GM12878 (cell line): Measurements from ENCODE around the gene LRIG3. TPM values are rescaled to one million over a fixed set of nuclear protein-coding genes. Genes with fewer than 3 reads are reported as not detected.

Experiments
- ATAC-seq: fragments of 200-7000 bp; cut with Tn5 transposase; 3 replicates; pipeline ENCODE4 v1.9.1; 2020; ENCODE audit warnings: mild to moderate bottlenecking, moderate library complexity
- BruUV-seq: library from RNA; stranded (reverse); fragments of 400-500 nt; replicated peaks from 2 replicates; lab custom pipeline; 2021; lab: Mats Ljungman, UMichigan
- CTCF ChIA-PET: fragments of 300-600 bp; sonication (Branson Sonifier 250); formaldehyde crosslinking; extraction: SDS; loops from one replicate; lab custom pipeline; 2021; ENCODE audit warnings: inconsistent platforms; lab: Yijun Ruan, JAX
- POLR2A ChIA-PET: fragments of 350-600 bp; formaldehyde crosslinking; extraction: SDS; loops from one replicate; lab custom pipeline; 2021; ENCODE audit warnings: inconsistent platforms; lab: Charles Lee
- RAD21 ChIA-PET: fragments of 300-600 bp; sonication (Branson Sonifier 250); formaldehyde crosslinking; loops from one replicate; lab custom pipeline; 2023; ENCODE audit warnings: antibody characterized with exemption; ENCODE audit not compliant: unreplicated experiment; lab: Charles Lee
- SMC1A ChIA-PET: fragments of 300-600 bp; sonication (Branson Sonifier 250); formaldehyde crosslinking; loops from one replicate; lab custom pipeline; 2023; ENCODE audit not compliant: unreplicated experiment, uncharacterized antibody; lab: Charles Lee
- DNase-seq: peaks from one replicate; pipeline ENCODE4 v3.0.0-alpha.2; 2011; ENCODE audit warnings: low read depth, low spot score
- FAIRE-seq: peaks from 3 replicates; lab custom pipeline; 2011; peaks lifted over from hg19 to GRCh38; lab: Jason Lieb, UNC
- H2AFZ ChIP-seq: 2 replicates; pipeline ENCODE4 v1.6.0; 2011; ENCODE audit warnings: low read depth, low read length, control low read depth; ENCODE audit not compliant: control insufficient read depth
- H3K27ac ChIP-seq: 2 replicates; pipeline ENCODE4 v1.5.1; 2011; ENCODE audit warnings: control low read depth; ENCODE audit not compliant: control insufficient read depth, insufficient read depth
- H3K27me3 ChIP-seq, 2 experiments: replicated peaks in 1 of 2; 2 replicates each; pipeline versions ENCODE4 v1.6.0 to v1.6.1; 2011; ENCODE audit warnings: low read length in 1 of 2; ENCODE audit not compliant: control insufficient read depth in 2 of 2, insufficient read depth in 2 of 2
- H3K36me3 ChIP-seq, 2 experiments: 2 replicates each; pipeline ENCODE4 v1.5.1; 2011; ENCODE audit warnings: low read length in 1 of 2; ENCODE audit not compliant: control insufficient read depth in 2 of 2, insufficient read depth in 2 of 2
- H3K4me1 ChIP-seq: 2 replicates; pipeline ENCODE4 v1.6.1; 2011; ENCODE audit warnings: mild to moderate bottlenecking, low read length, moderate library complexity, mixed read lengths; ENCODE audit not compliant: control insufficient read depth, insufficient read depth
- H3K4me2 ChIP-seq: 2 replicates; pipeline ENCODE4 v1.6.0; 2011; ENCODE audit warnings: control low read depth; ENCODE audit not compliant: control insufficient read depth, insufficient read depth
- H3K4me3 ChIP-seq: fragments of 200-600 bp; sonication (generic); 2 replicates; pipeline ENCODE4 v1.5.1; 2016
- H3K79me2 ChIP-seq: 2 replicates; pipeline ENCODE4 v1.6.0; 2011; ENCODE audit warnings: low read length; ENCODE audit not compliant: control insufficient read depth, insufficient read depth
- H3K9ac ChIP-seq: 2 replicates; pipeline ENCODE4 v1.8.0; 2011; ENCODE audit warnings: low read length, control low read depth, mixed read lengths; ENCODE audit not compliant: control insufficient read depth, insufficient read depth
- H3K9me3 ChIP-seq: replicated peaks from 3 replicates; pipeline ENCODE4 v1.5.1; 2011; ENCODE audit warnings: mild to moderate bottlenecking, low read length; ENCODE audit not compliant: control insufficient read depth, insufficient read depth
- H4K20me1 ChIP-seq: 2 replicates; pipeline ENCODE4 v1.6.0; 2011; ENCODE audit not compliant: control insufficient read depth, insufficient read depth
- CBX3 ChIP-seq: fragments of 200-600 bp; sonication (generic); IDR thresholded peaks from 2 replicates; pipeline ENCODE4 v1.6.1; 2016; ENCODE audit warnings: low read depth, borderline replicate concordance
- EED ChIP-seq: sonication (generic); IDR thresholded peaks from 2 replicates; pipeline ENCODE4 v1.6.1; 2016; ENCODE audit warnings: antibody characterized with exemption, low read depth
- ELK1 ChIP-seq: IDR thresholded peaks from 2 replicates; pipeline ENCODE4 v1.6.1; 2012; ENCODE audit warnings: low read depth, low read length, improper control_type of control experiment
- JUND ChIP-seq: IDR thresholded peaks from 2 replicates; pipeline ENCODE4 v1.6.1; 2012; ENCODE audit warnings: low read depth, mild to moderate bottlenecking, low read length, improper control_type of control experiment, moderate library complexity
- NFYA ChIP-seq: IDR thresholded peaks from 2 replicates; pipeline ENCODE4 v1.6.1; 2011; ENCODE audit warnings: low read depth, mild to moderate bottlenecking, low read length, improper control_type of control experiment, borderline replicate concordance
- POU2F2 ChIP-seq: IDR thresholded peaks from 3 replicates; pipeline ENCODE4 v1.6.1; 2011; ENCODE audit warnings: low read depth, mild to moderate bottlenecking, low read length, borderline replicate concordance
- SIN3A ChIP-seq: IDR thresholded peaks from 2 replicates; pipeline ENCODE4 v1.6.1; 2012; ENCODE audit warnings: low read depth, low read length, improper control_type of control experiment
- SKIL ChIP-seq: fragments of 450-650 bp; IDR thresholded peaks from 2 replicates; pipeline ENCODE4 v1.6.1; 2017; ENCODE audit warnings: mild to moderate bottlenecking, low read depth, inconsistent platforms; ENCODE audit not compliant: poor library complexity, severe bottlenecking
- SMARCA5 ChIP-seq: fragments of 450-650 bp; IDR thresholded peaks from 2 replicates; pipeline ENCODE4 v1.6.1; 2017; ENCODE audit warnings: mild to moderate bottlenecking
- SMC3 ChIP-seq: IDR thresholded peaks from 2 replicates; pipeline ENCODE4 v1.6.1; 2011; ENCODE audit warnings: low read length, improper control_type of control experiment, borderline replicate concordance
- STAT3 ChIP-seq: IDR thresholded peaks from 2 replicates; pipeline ENCODE4 v1.6.1; 2011; ENCODE audit warnings: low read depth, low read length, improper control_type of control experiment
- USF2 ChIP-seq: IDR thresholded peaks from 2 replicates; pipeline ENCODE4 v1.6.1; 2011; ENCODE audit warnings: low read depth, low read length, improper control_type of control experiment, borderline replicate concordance
- YY1 ChIP-seq: IDR thresholded peaks from 2 replicates; pipeline ENCODE4 v1.6.1; 2011; ENCODE audit warnings: low read depth, mild to moderate bottlenecking, low read length
- WGBS: methylation state at CpG from one replicate; pipeline ENCODE4 v1.1.6; 2016; ENCODE audit warnings: low lambda C conversion rate; ENCODE audit not compliant: insufficient replicate concordance, insufficient coverage; ENCODE audit errors: missing lambda C conversion rate; 5-methylcytosine and 5-hydroxymethylcytosine counted together
- in situ Hi-C: fragments of 300-500 bp; cut with MboI; formaldehyde crosslinking; loops from 9 replicates; pipeline ENCODE4 v1.14.3; 2018; ENCODE audit warnings: mixed read lengths
- intact Hi-C: fragments of 100-400 bp; cut with micrococcal nuclease; formaldehyde crosslinking; loops from one replicate; pipeline ENCODE4 v1.14.2; 2022; ENCODE audit not compliant: unreplicated experiment
- polyA plus RNA-seq, 11 experiments: library from polyadenylated mRNA; depleted of rRNA in 4 of 11; unstranded in 6 of 11; stranded (reverse) in 5 of 11; fragments of >200 nt; fragmentation: Nextera tagmentation in 4 of 11; fragmentation: Illumina TruSeq in 1 of 11; extraction: Ambion mirVana in 4 of 11; extraction: Trizol in 1 of 11; gene quantifications; 1 replicate in 1 of 11; 2 replicates in 10 of 11; pipeline versions ENCODE4 v1.2.1 to v1.2.3, GENCODE V29; 2011 to 2016; ENCODE audit warnings: inconsistent platforms in 2 of 11, missing spikeins in 2 of 11, low read depth in 1 of 11
- total RNA-seq, 4 experiments: library from RNA; depleted of rRNA in 3 of 4; stranded (reverse); fragments of >200 nt in 3 of 4; fragmentation: Illumina TruSeq in 1 of 4; extraction: Trizol in 1 of 4; gene quantifications; 2 replicates each; pipeline versions ENCODE4 v1.2.1 to v1.2.3, GENCODE V29; 2013 to 2021

The LRIG3 gene
- total and polyA plus RNA-seq, 10 of the 15 experiments (the other 5 are each of a cell fraction or from before 2014, with no cell fraction given) = 0.95 to 8.5 (median 5.0) TPM

- TF ChIP-seq YY1 (no peak), SMARCA5 (no peak), SMC3 (no peak), STAT3 (no peak), SIN3A (no peak), CBX3 (no peak), SKIL (no peak), USF2 (no peak)
- TF ChIP-seq, all 136 proteins: peak for 0
Observed at GRCh38 chr12:58966939-58967338, 46.6 kb upstream of the LRIG3 start (continued).

GRCh38 chr12:58965568-58965967, 45.3 kb upstream of the LRIG3 start:
- H3K9me3 ChIP-seq = no peaks in the 10 kb centered on the region
- H3K27me3 ChIP-seq = no peaks in the 10 kb centered on the region
- no peaks in the 10 kb centered on the region for H3K4me1 ChIP-seq
- H3K36me3 ChIP-seq = no peaks in the 10 kb centered on the region
- H3K4me2 ChIP-seq = no peak overlapping the region
- no peaks in the 10 kb centered on the region for H4K20me1 ChIP-seq
- intact Hi-C loops (no loop called here), in situ Hi-C loops (no loop called here)
- ChIA-PET CTCF (no interaction called here), POLR2A (no interaction called here), RAD21 (no interaction called here)
- WGBS = 33% methylated on average over 3 of the region's 3 CpGs
- no peaks in the 10 kb centered on the region for H3K79me2 ChIP-seq
- BruUV-seq = no TSS peak
- no peak for ATAC-seq
- H3K4me3 ChIP-seq = no peak overlapping the region
- H3K27ac ChIP-seq = no peak overlapping the region
- FAIRE-seq = no peak
- H3K9ac ChIP-seq = no peak overlapping the region
- H2AFZ ChIP-seq = no peak overlapping the region
- DNase-seq = no peak
- TF ChIP-seq EED (no peak), ELK1 (no peak), POU2F2 (no peak), JUND (no peak), NFYA (no peak)
- TF ChIP-seq, all 136 proteins: peak for 0
- SMC1A ChIA-PET = no interaction called here
